Fibroblast of skin of right biceps (primary cell): Measurements from ENCODE around the gene CLK1.
"Not testable (repeated sequence)": the region's sequence is repeated elsewhere in the genome, so short reads cannot be mapped to it uniquely, and the experiment has no call there.

Experiments
- DNase-seq: peaks from one replicate; pipeline ENCODE4 v3.0.0-alpha.2; 2013

CLK1 gene

DNA sequence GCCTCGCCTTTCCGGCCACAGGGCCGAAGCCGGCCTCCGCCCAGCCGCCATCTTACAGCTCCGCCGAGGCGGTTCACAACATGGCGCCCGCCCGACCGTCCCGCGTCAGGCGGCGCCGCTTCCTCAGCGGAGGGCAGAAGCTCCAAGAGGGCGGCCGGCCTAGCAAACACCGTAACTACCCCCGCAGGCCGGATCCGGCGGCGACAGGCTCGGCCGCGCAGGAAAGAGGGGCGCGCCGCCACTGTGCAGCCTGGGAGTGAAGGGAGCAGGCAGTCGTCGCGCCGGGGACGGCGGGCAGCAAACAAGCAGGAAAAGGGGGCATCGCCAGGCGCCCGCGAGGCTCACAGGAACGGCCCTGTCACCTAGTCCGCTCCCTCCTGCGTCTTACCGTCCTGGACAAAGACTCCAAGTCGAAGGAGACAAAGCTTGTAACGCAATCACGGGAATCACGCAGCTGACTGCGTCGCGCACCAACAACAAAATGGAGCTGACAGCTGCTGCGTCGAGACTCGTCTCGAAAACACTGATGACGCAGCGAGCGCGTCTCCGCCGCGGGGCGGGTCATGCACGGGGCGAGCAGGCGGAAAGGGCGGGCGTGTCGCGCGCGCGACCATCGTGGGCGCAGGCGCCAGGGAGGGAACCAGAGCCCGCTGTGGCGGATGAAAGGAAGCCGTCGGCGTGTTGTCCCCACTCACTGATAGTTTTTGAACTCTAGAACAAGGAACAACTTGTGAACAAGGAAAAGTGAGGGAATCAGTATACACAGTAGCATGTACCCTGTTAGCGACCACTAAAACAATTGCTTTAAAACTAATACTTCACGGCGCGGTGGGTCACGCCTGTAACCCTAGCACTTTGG lies at the start of gene CLK1:
Gene CLK1 (minus strand): TSS at position 483 of the 859 bp plus-strand sequence. CDS start 2,796 bp downstream, outside the sequence.
- peak; percentile 94 for DNase-seq

DNA sequence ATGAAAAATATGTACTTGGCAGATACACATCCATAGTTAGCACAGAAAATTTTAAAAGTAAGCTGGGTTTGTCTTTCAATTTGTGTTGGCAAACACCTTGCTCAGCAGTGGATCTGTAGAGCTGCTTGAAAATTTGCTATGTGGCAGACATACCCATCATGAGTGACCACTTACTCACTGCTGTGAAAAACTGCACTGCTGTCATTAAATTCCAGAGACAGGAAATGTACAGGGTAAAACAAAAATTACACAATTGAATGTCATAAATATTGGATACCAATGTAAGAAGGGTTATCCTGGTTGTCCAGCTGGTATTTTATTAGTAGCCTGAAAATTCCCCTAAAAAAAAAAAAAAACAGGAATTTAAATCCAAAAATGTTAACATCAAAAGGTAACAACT lies 49.2 kb upstream of the CLK1 start:
- DNase-seq = peak; percentile 69

DNA sequence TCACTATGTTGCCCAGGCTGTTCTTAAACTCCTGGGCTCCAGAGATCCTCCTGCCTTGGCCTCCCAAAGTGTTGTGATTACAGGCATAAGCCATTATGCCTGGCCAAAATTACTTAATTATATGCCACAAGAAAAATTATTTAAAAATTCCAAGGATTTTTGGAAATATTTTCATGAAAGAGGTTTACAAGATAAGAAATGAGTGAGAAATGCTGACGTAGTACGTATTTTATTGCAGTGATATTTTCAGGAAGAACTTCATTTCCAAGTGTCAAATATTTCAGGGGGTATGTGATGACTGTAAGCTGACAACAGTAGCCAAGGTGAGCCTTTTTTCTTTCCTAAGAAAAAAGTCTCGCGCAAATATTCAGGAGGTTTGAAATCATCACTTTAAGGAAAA lies 45.5 kb upstream of the CLK1 start:
- DNase-seq = no peak

DNA sequence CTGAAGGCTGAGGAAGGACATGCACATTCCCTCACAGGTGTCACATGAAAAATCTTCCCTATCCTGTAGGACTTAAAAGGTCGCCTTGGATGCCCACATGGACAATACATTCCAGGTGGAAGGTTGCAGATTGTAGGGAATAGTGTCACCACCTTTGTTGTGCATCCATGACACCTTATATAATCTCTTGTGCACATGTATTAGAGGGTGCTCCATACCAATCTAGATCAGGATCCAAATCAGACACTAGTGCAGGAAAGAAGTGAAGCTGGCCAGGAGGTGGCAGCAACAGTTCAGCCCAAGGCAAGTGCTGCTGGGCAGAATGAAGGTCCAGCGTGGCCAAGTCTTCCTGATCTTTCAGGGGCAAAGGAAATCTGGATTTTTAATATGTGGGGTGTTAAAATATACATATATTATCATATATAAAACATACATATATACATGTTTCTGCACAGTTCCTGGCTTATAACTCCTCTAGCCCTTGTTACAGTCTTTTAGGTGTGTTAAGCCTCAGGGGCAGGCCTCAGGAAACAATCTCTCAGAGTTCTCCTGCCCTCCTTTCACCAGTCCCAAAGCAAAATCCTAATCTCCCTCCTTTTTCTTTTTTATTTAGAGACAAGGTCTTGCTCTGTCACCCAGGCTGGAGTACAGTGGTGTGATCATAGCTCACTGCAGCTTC lies 41.3 kb upstream of the CLK1 start:
- peak; percentile 51 for DNase-seq

DNA sequence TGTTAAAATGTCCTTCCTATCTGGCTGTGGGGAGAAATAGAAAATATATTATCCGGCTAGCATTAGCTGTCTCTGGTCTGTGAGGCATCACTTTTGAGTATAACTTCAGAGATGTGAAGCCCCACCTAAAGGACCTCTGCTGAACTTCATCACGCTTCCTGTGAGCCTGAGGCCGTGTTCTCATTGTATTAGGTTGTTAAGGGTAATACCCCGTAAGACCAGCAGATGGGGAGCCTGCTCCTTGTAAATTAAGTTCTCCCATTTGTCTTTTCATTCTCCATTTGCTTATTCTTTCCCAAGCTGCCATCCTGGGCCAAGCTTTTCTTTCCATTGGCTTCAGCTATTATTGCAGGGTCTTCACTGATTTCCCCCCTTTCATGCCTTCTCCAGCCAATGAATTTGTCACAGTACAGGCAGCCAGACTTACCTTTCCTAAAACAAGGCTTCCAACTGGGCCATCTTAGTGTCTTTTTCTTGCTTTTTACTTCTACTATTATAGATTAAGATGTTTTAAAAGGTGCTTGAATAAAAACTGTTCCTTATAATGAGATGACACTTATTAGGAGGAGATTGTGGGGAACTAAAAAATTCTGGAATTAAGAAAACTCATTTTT lies 37.1 kb upstream of the CLK1 start:
- DNase-seq = peak; percentile 86

DNA sequence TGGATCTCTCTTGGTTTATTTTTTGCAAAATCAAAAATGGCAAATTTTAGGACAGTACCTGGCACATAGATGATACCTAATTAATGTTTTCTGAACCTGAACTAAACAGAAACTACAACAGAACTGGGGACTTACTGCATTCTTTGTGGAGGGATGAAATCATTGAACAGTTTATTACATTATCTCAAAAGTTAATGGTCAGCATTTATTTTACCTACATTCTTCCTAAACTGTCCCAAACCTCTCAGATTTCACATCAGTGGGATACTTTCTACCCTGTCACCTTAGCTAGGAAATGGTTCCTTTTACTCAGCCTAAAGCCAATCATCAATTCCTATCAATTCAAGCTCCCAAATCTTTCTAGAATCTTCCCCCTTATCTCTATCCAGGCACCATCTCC lies 35.0 kb upstream of the CLK1 start:
- no peak for DNase-seq

DNA sequence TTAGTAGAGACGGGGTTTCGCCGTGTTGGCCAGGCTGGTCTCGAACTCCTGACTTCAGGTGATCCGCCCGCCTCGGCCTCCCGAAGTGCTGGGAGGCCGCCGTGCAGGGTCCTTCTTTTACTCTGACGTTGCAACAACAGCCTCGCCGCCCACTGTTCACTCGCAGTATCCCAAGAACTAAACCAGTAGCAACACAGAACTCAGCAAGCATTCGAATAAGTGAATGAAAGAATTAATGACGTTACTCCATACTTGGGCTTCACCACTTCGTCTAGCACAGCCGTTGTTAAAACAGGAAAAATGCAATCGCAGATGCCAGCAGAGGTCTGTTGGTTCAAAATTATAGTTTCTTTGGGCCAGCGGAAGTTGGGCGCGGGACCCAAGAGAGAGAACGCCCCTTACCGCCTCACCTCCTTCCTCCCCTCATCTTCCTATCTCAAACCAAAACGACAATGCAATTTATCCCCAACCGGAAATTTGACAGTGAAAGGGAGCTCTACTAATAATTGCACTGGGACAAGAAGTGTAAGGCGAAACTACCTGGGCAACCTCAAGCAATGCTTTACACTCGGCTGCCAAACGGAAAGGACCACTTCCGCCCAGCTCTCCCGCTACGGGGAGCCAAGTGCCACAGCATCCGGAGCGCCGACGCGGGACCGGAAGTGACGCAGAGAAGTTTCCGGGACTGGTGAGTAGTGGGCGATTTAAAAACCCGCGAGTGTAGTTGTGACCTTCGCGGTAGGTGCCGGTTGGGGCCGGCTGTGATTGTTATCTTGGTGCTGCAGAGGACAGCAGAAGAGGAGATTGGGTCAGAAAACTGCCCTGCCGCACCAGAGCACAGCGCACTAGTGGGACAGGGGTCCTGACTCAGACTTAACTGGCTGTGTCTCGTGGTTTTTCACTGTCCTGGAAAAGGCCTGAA lies 24.5 kb upstream of the CLK1 start, which contains the start of the genes NIF3L1 and PPIL3:
Gene NIF3L1 (plus strand): TSS at position 668 of the 922 bp plus-strand sequence. CDS start 2,573 bp downstream, outside the sequence.
Gene PPIL3 (minus strand): TSS at position 374 of the 922 bp plus-strand sequence. CDS start 1,462 bp downstream, outside the sequence.
- DNase-seq = peak; percentile 99

DNA sequence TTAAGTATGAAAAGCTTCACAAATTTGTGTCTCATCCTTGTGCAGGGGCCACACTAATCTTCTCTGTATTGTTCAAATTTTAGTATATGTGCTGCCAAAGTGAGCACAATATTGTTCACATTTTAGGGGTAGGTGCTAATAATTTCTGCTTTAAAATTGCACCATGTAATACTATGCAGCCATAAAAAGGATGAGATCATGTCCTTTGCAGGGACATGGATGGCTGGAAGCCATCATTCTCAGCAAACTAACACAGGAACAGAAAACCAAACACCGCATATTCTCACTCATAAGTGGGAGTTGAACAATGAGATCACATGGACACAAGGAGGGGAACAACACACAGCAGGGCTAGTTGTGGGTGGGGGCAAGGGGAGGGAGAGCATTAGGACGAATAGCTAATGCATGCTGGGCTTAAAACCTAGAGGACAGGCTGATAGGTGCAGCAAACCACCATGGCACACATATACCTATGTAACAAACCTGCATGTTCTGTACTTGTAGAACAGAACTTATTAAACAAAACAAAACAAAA lies 17.3 kb upstream of the CLK1 start:
- DNase-seq = not testable (repeated sequence)

DNA sequence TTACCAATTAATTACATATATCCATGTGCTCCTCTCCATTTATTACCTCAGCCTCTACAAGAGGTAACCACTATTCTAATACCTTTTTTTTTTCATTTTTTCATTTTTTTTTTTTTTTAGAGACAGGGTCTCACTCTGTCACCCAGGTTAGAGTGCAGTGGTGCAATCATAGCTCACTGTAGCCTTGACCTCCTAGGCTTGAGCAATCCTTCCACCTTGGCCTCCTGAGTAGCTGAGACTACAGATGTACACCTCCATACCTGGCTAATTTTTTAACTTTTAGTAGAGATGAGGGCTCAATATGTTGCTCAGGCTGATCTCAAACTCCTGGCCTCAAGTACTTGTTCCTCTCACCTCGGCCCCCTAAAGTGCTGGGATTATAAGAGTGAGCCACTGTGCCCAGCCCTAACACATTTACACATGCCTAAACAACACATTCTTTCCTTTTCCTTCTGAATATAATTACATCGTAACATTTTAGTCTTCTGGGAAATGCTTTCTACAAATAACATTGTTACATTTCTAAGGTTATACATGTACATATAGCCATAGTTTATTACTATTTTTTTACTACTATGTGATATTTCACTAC lies 13.9 kb upstream of the CLK1 start:
- DNase-seq = no peak

DNA sequence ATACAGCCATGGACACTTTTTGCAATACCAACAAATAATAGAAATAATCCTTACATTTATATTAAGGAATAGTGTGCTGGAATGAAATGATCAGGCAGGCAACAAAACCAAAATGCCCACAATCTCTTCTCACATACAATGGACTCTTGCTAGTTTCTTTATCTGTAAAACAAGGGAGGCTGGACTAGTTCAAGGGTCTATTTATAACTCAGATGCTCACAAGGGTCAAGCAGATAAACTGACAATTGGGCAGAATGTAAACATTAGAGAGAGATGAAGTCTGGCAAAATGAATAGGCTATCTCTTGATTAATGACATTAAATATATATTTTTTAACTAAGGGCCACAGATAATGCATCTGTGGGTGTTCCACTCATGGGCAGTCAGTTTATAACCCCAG lies 13.0 kb upstream of the CLK1 start:
- DNase-seq = no peak

DNA sequence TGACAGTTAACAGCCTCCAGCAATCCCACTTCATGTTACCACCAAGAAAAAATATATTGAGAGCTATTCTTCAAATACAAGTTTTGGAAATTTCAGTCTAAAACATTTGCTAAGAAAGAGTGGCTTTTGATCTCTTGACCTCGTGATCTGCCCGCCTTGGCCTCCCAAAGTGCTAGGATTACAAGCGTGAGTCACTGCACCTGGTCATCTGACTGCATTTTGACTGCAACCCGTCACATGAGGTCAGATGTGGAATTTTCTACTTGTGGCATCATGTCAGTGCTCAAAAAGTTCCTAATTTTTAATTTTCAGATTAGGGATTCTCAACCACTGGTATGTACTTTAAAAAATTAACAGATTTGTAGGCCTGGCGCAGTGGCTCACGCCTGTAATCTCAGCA lies 9.1 kb upstream of the CLK1 start:
- no peak for DNase-seq

DNA sequence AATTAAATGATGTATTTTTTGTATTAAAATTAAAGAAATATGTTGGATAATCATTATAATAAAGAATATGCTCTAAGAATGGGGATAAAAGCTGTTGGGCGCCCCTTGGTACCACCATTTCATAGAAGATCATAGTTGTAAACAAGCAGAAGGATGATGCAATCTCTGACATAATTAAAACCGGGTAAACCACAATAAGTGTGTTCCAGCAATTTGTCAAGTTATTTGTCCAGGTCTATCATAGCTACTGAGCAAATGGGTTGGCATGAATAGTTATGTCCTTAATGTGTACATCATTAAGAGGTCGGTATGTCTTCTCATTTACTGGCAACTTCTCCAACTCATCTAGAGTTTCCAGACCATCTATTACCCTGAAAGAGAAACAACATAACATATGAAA lies 6.7 kb upstream of the CLK1 start:
- DNase-seq = no peak

DNA sequence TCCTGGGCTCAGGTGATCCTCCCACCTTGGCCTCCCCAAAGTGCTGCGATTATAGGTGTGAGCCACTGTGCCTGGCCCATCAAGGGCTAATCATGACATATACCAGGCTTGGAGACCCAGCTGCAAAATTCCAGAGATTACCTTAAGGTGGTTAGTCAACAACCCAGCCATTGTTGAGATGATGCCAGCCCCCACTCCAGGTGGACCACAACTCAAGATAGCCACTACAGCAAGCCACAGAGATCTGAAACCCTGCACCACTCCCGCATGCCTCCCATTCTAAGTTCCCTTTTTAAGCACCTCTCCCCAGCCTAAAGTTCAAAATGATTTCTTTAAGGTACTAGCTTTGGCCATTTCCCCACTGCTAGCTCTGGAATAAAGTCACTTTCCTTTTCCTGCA lies 4.6 kb upstream of the CLK1 start:
- no peak for DNase-seq

DNA sequence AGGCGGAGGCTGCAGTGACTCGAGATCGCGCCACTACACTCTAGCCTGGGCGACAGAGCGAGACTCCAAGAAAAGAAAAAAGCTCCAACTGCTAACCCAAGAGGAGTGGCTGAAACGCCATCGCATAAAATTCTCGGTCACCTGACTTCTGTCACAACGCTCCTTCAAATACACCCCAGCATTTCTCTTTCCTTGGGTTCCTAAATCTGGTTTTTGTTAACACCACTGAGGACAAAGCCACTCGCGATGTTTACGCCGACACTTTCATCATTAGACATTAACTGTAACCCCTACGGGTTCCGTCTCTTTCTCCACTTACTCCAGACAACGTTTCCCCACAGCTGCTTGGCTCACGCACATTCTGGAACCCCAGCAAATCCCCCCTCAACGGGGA lies 679 bp downstream of the CLK1 start:
- DNase-seq = no peak

DNA sequence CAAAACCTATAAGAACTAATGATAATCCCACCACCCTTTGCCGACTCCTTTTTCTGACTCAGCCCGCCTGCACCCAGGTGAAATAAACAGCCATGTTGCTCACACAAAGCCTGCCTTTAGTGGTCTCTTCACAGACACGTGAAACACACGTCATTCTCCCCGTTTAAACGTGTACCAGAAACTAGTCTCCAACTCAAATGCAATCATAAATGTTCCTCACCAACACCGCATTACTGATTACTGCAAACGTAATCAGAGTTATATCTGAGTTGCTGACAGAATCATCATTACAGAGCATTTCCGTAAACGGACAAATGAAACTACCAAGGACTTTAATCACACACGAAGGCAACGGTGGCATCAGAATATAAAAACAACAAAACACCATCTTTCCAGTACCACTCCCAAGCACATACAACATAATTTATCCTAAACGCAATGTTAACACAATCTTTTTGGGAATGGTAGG lies 1.9 kb downstream of the CLK1 start:
- peak; percentile 68 for DNase-seq

DNA sequence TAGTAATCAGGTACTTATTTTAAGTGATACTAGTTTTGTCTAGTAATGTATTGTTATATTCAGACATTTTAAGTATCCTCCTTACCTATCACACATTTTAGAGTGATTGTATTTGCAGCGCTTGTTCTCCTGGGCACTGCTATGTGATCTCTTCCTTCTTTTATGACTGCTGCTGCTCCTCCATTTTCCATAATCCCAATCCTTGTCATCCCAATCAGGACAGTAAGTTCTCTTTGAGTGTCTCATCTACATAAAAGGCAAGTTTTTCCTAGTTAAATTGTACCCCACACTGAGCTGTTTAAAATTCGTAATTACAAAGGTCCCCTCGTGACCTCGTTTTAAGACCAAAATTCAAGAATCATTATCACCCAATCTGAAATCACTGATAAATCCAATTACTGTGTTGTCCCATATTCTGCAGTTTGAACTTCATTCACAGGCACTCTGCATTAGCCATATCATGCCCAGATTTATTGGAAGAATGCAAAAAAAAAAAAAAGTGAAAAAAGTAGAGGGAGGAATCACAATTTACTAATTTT lies 2.8 kb downstream of the CLK1 start:
- DNase-seq = no peak

DNA sequence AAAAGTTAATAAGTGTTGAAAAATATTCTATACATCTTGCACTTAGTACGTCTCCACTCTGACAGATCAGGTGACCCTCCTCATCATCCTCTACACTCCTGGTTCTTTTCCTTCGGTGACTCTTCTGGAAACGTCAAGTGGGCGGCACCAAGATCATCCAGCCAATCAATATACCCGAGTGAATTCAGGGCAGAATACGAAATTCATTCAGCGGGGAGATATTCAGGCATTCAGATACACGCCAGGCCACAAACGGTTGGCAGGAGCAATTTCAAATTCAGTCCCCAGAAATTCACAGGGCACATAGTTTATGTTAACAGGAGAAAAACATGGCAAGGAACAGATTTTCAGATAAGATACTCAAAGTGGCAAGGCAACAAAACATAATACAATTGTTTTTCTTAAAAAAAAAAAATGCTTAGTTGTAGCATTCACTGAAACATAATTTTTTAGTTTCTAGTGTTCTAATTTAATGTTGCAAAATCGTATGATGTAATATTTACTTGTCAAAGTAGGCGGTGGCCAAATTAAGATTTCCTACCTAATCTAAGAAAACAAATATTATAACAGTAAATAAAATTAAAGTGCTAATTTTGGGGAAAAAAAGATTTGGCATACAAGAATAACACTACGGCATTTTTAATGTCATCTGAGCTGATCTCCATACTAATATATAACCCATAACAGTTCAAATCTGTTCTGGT lies 4.2 kb downstream of the CLK1 start:
- DNase-seq = peak; percentile 28

DNA sequence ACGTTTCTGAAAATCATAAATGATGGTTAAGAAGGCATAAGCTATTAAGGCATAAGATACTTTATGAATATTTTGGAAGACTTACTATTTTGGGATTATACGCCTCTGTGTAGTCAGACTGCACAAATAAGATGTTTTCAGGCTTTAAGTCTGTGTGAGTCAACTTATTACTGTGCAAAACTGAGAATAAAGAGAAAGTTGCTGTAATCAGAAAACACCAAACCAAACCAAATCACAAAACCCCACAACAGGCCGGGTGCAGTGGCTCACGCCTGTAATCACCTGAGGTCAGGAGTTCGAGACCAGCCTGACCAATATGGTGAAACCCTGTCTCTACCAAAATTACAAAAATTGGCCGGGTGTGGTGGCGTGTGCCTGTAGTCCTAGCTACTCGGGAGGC lies 7.7 kb downstream of the CLK1 start:
- DNase-seq = no peak

DNA sequence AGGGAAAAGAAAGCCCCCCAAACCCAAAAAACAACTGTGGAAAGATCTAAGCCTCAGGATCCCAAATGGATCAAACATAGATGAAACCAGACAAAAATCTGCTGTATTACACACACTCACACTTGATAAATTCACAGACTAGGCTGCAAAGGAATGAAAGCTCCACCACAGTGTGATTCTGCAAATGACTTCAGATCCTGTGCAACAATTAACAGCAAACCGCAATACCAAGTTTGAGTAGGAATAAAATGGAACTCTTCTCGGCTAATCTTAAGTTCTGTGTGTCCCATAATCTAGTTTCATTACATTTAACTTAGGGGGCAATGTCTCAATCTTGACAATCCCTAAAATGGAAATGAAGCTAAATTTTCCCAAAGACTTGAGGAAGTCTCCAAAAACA lies 11.9 kb downstream of the CLK1 start:
- no peak for DNase-seq

DNA sequence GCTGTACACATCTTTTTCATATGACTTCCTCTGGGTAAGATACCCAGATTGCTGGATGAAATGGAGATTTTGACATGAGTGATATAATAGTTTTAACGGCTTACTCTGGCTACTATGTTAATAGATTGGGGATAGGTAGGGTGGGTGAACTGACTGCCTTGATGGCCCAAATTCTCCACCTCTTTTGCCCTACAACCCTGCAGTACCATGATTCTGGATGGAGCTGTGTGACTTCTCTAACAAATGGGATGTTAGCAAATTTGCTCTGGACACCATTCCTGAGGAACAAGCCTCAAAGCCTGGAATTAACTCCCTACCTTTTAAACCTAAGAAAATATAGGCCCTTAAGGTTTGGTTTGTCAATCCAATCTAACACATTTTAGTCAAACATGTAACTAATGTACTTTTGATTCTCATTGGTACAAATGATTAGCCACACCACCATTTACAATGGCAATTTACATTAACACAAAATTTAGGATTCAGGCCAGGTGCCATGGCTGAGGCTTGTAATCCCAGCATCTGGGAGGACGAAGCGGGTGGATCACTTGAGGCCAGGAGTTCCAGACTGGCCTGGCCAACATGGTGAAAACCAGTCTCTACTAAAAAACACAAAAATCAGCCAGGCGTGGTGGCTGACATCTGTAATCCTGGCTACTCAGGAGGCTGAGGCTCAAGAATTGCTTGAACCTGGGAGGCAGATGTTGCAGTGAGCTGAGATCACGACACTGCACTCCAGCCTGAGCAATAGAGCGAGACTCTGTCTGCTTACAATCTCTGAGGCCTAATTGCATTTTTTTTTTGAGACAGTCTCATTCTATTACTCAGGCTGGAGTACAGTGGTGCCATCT lies 12.8 kb downstream of the CLK1 start:
- no peak for DNase-seq
